ENCODE results near the gene OLIG2.

DNA sequence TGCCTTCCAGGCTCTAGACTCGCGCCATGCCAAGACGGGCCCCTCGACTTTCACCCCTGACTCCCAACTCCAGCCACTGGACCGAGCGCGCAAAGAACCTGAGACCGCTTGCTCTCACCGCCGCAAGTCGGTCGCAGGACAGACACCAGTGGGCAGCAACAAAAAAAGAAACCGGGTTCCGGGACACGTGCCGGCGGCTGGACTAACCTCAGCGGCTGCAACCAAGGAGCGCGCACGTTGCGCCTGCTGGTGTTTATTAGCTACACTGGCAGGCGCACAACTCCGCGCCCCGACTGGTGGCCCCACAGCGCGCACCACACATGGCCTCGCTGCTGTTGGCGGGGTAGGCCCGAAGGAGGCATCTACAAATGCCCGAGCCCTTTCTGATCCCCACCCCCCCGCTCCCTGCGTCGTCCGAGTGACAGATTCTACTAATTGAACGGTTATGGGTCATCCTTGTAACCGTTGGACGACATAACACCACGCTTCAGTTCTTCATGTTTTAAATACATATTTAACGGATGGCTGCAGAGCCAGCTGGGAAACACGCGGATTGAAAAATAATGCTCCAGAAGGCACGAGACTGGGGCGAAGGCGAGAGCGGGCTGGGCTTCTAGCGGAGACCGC is 2.0 kb upstream of the OLIG2 start:
- TF ChIP-seq, protein P1, sequence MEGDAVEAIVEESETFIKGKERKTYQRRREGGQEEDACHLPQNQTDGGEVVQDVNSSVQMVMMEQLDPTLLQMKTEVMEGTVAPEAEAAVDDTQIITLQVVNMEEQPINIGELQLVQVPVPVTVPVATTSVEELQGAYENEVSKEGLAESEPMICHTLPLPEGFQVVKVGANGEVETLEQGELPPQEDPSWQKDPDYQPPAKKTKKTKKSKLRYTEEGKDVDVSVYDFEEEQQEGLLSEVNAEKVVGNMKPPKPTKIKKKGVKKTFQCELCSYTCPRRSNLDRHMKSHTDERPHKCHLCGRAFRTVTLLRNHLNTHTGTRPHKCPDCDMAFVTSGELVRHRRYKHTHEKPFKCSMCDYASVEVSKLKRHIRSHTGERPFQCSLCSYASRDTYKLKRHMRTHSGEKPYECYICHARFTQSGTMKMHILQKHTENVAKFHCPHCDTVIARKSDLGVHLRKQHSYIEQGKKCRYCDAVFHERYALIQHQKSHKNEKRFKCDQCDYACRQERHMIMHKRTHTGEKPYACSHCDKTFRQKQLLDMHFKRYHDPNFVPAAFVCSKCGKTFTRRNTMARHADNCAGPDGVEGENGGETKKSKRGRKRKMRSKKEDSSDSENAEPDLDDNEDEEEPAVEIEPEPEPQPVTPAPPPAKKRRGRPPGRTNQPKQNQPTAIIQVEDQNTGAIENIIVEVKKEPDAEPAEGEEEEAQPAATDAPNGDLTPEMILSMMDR (IDR thresholded peaks at IDR 0.05), result no peak
- TF ChIP-seq POLR2A (IDR thresholded peaks at IDR 0.05), result no peak
